ENCODE measurements around the gene EIF1AX.

The EIF1AX gene, protein sequence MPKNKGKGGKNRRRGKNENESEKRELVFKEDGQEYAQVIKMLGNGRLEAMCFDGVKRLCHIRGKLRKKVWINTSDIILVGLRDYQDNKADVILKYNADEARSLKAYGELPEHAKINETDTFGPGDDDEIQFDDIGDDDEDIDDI

DNA sequence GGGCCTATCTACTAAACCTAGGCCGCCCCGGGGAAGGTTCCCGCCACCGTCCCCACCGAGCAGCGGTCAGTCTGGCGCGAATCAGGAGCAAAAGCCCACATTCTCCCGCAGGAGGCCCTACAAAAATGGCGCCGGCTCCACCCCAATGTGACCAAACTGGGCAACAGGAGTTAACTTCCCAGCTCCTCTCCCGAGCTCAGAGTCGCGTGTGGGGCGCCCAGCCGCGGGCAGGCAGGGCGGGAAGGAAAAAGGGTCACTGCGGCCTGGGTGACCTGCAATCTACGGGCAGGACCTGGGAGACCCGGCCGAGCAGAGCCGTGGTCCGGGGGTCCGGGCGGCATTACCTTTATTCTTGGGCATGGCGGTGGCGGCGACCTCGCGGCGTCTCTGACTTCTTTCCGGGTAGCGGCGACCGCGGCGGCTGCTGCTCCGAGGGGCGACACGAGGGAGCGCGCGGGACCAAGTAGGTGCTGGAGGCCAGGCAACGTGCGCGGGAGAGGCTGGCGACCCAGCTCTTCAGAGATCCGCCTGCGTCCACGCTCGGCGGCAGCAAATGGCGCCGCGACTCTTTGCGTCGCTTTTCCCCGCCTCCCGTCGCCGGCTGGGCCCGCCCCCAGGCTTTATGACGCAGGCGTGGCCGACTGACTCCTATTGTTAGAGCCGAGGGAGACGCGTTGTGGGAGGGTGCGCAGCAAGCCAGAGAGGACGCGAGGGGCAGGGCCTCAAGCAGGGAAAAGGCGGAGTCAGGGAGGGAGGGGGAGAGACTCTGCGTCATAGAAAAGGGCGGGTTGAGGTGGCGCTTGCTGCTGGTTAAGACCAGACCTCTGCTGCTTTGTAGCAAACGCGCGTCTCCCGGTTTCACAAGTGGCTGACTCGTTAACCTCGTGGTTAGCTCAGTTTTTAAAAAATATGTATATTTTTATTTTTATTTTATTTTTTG lies at the start of gene EIF1AX:
Gene EIF1AX, minus strand, starts transcription at position 558 of the 940 bp plus-strand sequence. Its CDS starts 198 bp downstream, at position 360.
- TF ChIP-seq, protein P1, sequence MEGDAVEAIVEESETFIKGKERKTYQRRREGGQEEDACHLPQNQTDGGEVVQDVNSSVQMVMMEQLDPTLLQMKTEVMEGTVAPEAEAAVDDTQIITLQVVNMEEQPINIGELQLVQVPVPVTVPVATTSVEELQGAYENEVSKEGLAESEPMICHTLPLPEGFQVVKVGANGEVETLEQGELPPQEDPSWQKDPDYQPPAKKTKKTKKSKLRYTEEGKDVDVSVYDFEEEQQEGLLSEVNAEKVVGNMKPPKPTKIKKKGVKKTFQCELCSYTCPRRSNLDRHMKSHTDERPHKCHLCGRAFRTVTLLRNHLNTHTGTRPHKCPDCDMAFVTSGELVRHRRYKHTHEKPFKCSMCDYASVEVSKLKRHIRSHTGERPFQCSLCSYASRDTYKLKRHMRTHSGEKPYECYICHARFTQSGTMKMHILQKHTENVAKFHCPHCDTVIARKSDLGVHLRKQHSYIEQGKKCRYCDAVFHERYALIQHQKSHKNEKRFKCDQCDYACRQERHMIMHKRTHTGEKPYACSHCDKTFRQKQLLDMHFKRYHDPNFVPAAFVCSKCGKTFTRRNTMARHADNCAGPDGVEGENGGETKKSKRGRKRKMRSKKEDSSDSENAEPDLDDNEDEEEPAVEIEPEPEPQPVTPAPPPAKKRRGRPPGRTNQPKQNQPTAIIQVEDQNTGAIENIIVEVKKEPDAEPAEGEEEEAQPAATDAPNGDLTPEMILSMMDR (IDR thresholded peaks at IDR 0.05; ENCODE audit: extremely low read depth, insufficient read depth, missing control alignments) = no peak

DNA sequence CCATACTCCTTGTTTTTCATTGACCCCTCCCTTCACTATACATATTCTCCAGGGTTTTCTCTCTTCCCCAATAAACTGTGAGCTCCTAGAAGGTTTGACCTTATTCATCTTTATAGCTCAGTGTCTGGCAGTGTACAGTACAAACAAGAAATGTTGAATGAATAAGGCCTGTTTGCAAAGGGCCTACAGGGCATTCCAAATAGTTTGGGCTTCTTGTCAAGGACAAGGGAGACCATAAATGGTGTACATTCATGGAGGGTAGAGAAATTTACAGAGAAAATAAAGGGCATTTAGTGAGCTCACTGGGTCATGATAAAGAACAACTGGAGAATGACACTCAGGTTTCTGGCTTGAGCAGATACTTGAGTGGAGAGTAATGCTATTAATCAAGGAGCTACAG lies 47.5 kb upstream of the EIF1AX start:
- no peak for DNase-seq (ENCODE audit: low spot score)
- TF ChIP-seq, protein P1 (IDR thresholded peaks at IDR 0.05; ENCODE audit: extremely low read depth, insufficient read depth, missing control alignments) = no peak
- in situ Hi-C loops (cut with MboI; ENCODE audit: low pct_unique_long_range_greater_than_20kb, low sequenced_read_pairs, unreplicated experiment) = no loop called here

More for the DNA sequence above, at the start of gene EIF1AX:
- in situ Hi-C loops (cut with MboI; ENCODE audit: low pct_unique_long_range_greater_than_20kb, low sequenced_read_pairs, unreplicated experiment) = no loop called here
- peak; percentile 91 for DNase-seq (ENCODE audit: low spot score)

DNA sequence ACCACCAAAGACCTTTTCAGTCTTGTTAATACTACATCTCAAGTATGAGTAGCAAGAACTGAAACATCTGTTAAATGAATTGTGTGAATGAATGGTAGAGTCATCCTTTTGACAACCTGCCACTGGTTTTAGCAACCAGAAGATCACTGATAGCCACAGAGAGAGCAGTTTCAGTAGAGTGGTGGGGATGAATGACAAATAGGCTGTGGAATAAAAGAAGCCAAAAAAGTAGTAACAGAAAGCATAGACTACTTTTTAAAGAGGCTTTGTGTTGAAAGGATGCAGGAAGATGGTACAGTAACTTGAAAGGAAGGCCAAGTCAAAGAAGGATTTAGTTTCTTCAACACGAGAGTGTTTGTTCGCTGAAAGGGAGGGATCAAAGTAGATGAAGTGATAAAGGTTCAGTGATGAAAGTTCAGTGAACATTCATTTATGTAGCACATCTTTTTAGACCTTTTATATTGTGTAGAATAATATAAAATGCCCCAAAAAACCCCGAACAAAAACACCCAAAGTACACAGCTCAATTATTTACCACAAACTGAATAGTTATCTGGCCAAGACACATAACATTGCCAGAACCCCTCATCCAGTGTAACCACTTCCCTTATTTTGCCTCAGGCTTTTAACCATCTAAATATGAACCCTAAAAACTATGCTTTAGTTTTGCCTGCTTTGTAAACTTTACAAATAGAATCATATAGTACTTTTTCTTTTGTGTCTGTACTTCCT lies 40.1 kb upstream of the EIF1AX start:
- TF ChIP-seq, protein P1 (IDR thresholded peaks at IDR 0.05; ENCODE audit: extremely low read depth, insufficient read depth, missing control alignments) = no peak
- no peak for DNase-seq (ENCODE audit: low spot score)
- in situ Hi-C loops (cut with MboI; ENCODE audit: low pct_unique_long_range_greater_than_20kb, low sequenced_read_pairs, unreplicated experiment) = no loop called here

DNA sequence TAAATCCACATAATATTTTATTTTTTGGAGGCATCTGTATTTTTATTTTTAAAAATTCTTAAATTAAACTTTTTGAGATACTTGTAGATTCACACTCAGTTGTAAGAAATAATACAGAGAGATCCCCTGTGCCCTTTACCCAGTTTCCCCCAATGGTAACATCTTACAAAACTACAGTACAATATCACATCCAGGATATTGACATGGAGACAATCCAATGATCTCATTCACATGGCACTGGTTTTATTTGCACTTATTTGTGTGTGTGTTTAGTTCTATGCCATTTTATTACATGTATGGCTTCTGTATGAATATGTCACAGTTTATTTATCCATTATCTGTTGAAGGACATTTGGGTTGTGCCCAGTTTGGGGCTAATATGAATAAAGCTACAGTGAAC lies 35.5 kb upstream of the EIF1AX start:
- in situ Hi-C loops (cut with MboI; ENCODE audit: low pct_unique_long_range_greater_than_20kb, low sequenced_read_pairs, unreplicated experiment) = no loop called here
- DNase-seq (ENCODE audit: low spot score) = no peak
- TF ChIP-seq, protein P1 (IDR thresholded peaks at IDR 0.05; ENCODE audit: extremely low read depth, insufficient read depth, missing control alignments) = no peak

DNA sequence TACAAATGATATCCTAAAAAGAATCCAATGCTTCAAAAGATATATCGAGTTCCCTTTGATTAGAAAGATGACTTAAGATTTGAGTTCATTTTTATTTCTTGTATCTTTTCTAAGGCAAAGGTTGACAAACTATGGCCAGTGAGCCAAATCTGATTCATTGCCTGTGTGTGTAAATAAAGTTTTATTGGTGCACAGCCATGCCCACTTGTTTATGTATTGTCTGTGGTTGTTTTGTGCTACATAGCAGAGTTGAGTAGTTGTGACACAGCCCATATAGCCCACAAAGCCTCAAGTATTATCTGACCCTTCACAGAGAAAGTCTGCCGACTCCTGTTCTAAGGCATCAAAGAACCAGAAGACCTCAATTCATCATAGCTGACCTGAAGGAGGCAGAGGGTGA lies 32.2 kb upstream of the EIF1AX start:
- no peak for DNase-seq (ENCODE audit: low spot score)
- TF ChIP-seq, protein P1 (IDR thresholded peaks at IDR 0.05; ENCODE audit: extremely low read depth, insufficient read depth, missing control alignments) = no peak
- in situ Hi-C loops (cut with MboI; ENCODE audit: low pct_unique_long_range_greater_than_20kb, low sequenced_read_pairs, unreplicated experiment) = no loop called here

DNA sequence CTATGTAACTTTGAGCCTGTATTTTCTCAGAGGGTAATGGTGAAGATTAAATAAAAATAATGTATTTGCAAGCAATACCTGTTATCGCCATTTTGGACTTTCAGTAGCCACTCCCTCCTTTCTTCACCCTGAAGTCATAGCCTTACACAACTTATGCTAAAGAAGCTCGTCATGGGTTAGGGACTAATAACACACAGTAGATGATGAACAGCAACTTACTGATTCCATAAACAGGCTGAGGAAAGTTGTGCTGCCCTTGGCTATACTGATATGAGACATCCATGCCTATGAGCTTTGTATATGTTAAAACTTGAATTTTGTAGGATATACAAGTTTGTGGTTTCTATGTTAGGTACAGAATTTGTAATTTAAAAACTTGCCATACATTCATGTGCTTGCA lies 31.7 kb upstream of the EIF1AX start:
- TF ChIP-seq, protein P1 (IDR thresholded peaks at IDR 0.05; ENCODE audit: extremely low read depth, insufficient read depth, missing control alignments) = no peak
- in situ Hi-C loops (cut with MboI; ENCODE audit: low pct_unique_long_range_greater_than_20kb, low sequenced_read_pairs, unreplicated experiment) = no loop called here
- no peak for DNase-seq (ENCODE audit: low spot score)

All from GM13977 (cell line).